GM23338 (cell line): ENCODE results near the gene LDB3. TPM values are rescaled to one million over a fixed set of nuclear protein-coding genes. Genes with fewer than 3 reads are reported as not detected.
A peak's percentile ranks its signal among the peaks of the same experiment; 100 is the strongest.

ENCODE experiments used
- ATAC-seq: fragments of 200-7000 bp; cut with Tn5 transposase; 3 replicates; pipeline ENCODE4 v1.9.1; 2020
- DNase-seq: peaks from one replicate; pipeline ENCODE4 v3.0.0-alpha.2; 2015; ENCODE audit warnings: low spot score
- H2AFZ ChIP-seq: fragments of 200-600 bp; sonication (generic); 2 replicates; pipeline ENCODE4 v1.8.0; 2016; ENCODE audit warnings: antibody characterized with exemption, mild to moderate bottlenecking, moderate library complexity
- H3F3A ChIP-seq: fragments of 200-600 bp; sonication (generic); replicated peaks from 2 replicates; pipeline ENCODE4 v1.8.0; 2017; ENCODE audit warnings: antibody characterized with exemption, mixed run types, low read depth
- H3K27ac ChIP-seq: fragments of 200-600 bp; sonication (generic); 2 replicates; pipeline ENCODE4 v1.6.1; 2016; ENCODE audit warnings: low read depth
- H3K27me3 ChIP-seq: fragments of 200-600 bp; sonication (generic); 2 replicates; pipeline ENCODE4 v1.8.0; 2016; ENCODE audit warnings: mild to moderate bottlenecking, mixed run types, moderate library complexity; ENCODE audit not compliant: insufficient read depth
- H3K36me3 ChIP-seq: fragments of 200-600 bp; sonication (generic); 2 replicates; pipeline ENCODE4 v1.8.0; 2016; ENCODE audit warnings: mild to moderate bottlenecking; ENCODE audit not compliant: insufficient read depth
- H3K4me1 ChIP-seq: fragments of 200-600 bp; sonication (generic); 2 replicates; pipeline ENCODE4 v1.8.0; 2016; ENCODE audit warnings: mild to moderate bottlenecking, moderate library complexity; ENCODE audit not compliant: insufficient read depth
- H3K4me2 ChIP-seq: fragments of 200-600 bp; sonication (generic); 2 replicates; pipeline ENCODE4 v1.7.1; 2017; ENCODE audit warnings: mixed run types
- H3K4me3 ChIP-seq: fragments of 200-600 bp; sonication (generic); 2 replicates; pipeline ENCODE4 v1.6.1; 2016; ENCODE audit warnings: mixed run types
- H3K79me2 ChIP-seq: fragments of 200-600 bp; sonication (generic); replicated peaks from 2 replicates; pipeline ENCODE4 v1.8.0; 2017; ENCODE audit warnings: mild to moderate bottlenecking; ENCODE audit not compliant: insufficient read depth
- H3K9me2 ChIP-seq: fragments of 200-600 bp; sonication (generic); 2 replicates; pipeline ENCODE4 v1.8.0; 2017; ENCODE audit not compliant: insufficient read depth
- H4K20me1 ChIP-seq: fragments of 200-600 bp; sonication (generic); replicated peaks from 2 replicates; pipeline ENCODE4 v1.8.0; 2017; ENCODE audit warnings: mild to moderate bottlenecking; ENCODE audit not compliant: insufficient read depth
- H3K27ac Mint-ChIP-seq: 2 replicates; pipeline ENCODE4 v1.8.0; 2020; ENCODE audit warnings: inconsistent platforms, mild to moderate bottlenecking, moderate library complexity, mixed read lengths
- H3K27me3 Mint-ChIP-seq: 3 replicates; pipeline ENCODE4 v1.8.0; 2022; ENCODE audit warnings: low read depth, mild to moderate bottlenecking, moderate library complexity, mixed read lengths, inconsistent platforms; ENCODE audit not compliant: insufficient read depth, poor library complexity
- H3K36me3 Mint-ChIP-seq: 3 replicates; pipeline ENCODE4 v1.8.0; 2021; ENCODE audit warnings: low read depth, mild to moderate bottlenecking, inconsistent platforms, moderate library complexity, mixed read lengths
- H3K4me1 Mint-ChIP-seq: 3 replicates; pipeline ENCODE4 v1.8.0; 2020; ENCODE audit warnings: mild to moderate bottlenecking, inconsistent platforms, mixed read lengths
- H3K4me3 Mint-ChIP-seq: 3 replicates; pipeline ENCODE4 v1.8.0; 2021; ENCODE audit warnings: moderate library complexity, mild to moderate bottlenecking, inconsistent platforms, mixed read lengths
- H3K9me3 Mint-ChIP-seq: 3 replicates; pipeline ENCODE4 v1.8.0; 2020; ENCODE audit warnings: moderate library complexity, mild to moderate bottlenecking, inconsistent platforms, mixed read lengths
- CREB1 ChIP-seq: fragments of 250-450 bp; sonication (Bioruptor Pico); IDR thresholded peaks from 2 replicates; pipeline ENCODE4 v1.5.0; 2020; ENCODE audit warnings: low read depth, mild to moderate bottlenecking, moderate library complexity
- EZH2 ChIP-seq: fragments of 200-600 bp; sonication (generic); IDR thresholded peaks from one replicate; pipeline ENCODE4 v1.8.0; 2017; ENCODE audit warnings: antibody characterized with exemption, mild to moderate bottlenecking, low read depth; ENCODE audit not compliant: unreplicated experiment
- EZH2phosphoT487 ChIP-seq: fragments of 200-600 bp; sonication (generic); IDR thresholded peaks from one replicate; pipeline ENCODE4 v1.8.1; 2018; ENCODE audit warnings: antibody characterized with exemption; ENCODE audit not compliant: unreplicated experiment
- JUNB ChIP-seq: IDR thresholded peaks from one replicate; pipeline ENCODE4 v1.6.1; 2016; ENCODE audit warnings: antibody characterized with exemption; ENCODE audit not compliant: unreplicated experiment
- NANOG ChIP-seq: IDR thresholded peaks from 2 replicates; pipeline ENCODE4 v1.6.1; 2016; ENCODE audit warnings: antibody characterized with exemption, borderline replicate concordance
- POLR2AphosphoS5 ChIP-seq: IDR thresholded peaks from 2 replicates; pipeline ENCODE4 v1.6.1; 2016; ENCODE audit warnings: antibody characterized with exemption, low read depth
- STAT1 ChIP-seq: IDR thresholded peaks from one replicate; pipeline ENCODE4 v1.6.1; 2016; ENCODE audit warnings: antibody characterized with exemption; ENCODE audit not compliant: unreplicated experiment
- ZNF114 ChIP-seq: fragments of 250-450 bp; sonication (Bioruptor Pico); IDR thresholded peaks from 2 replicates; pipeline ENCODE4 v1.5.0; 2020; ENCODE audit warnings: mild to moderate bottlenecking, moderate library complexity
- ZNF331 ChIP-seq: fragments of 250-450 bp; sonication (Bioruptor Pico); IDR thresholded peaks from 2 replicates; pipeline ENCODE4 v1.5.0; 2020; ENCODE audit warnings: low read depth, mild to moderate bottlenecking, moderate library complexity
- polyA plus RNA-seq: library from polyadenylated mRNA; unstranded; fragments of >200 nt; fragmentation: Nextera tagmentation; extraction: Ambion mirVana; gene quantifications from 2 replicates; pipeline ENCODE4 v1.2.1, GENCODE V29; 2016
- total RNA-seq: library from RNA; depleted of rRNA; stranded (reverse); fragments of >200 nt; shearing (Covaris generic); gene quantifications from 2 replicates; pipeline ENCODE4 v1.2.3, GENCODE V29; 2014
- TF ChIP-seq, protein P1 (sequence below): IDR thresholded peaks from one replicate; pipeline ENCODE4 v1.6.1; 2018; ENCODE audit warnings: antibody characterized with exemption; ENCODE audit not compliant: unreplicated experiment
- TF ChIP-seq, protein P2 (sequence below): fragments of 250-450 bp; sonication (Bioruptor Pico); IDR thresholded peaks from 2 replicates; pipeline ENCODE4 v1.5.0; 2020; ENCODE audit warnings: mild to moderate bottlenecking, moderate library complexity
- TF ChIP-seq, protein P3 (sequence below): IDR thresholded peaks from 2 replicates; pipeline ENCODE4 v1.6.1; 2016; ENCODE audit warnings: antibody characterized with exemption
- TF ChIP-seq, protein P4 (sequence below), 2 experiments: fragments of 200-600 bp in 1 of 2; sonication (generic) in 1 of 2; conservative IDR thresholded peaks; 2 replicates each; pipeline versions ENCODE4 v1.5.1 to v1.6.1; 2016 to 2017; ENCODE audit warnings: antibody characterized with exemption in 2 of 2, low read depth in 2 of 2, mild to moderate bottlenecking in 2 of 2, moderate library complexity in 1 of 2

Gene LDB3
- total and polyA plus RNA-seq, 2 experiments from 2014 or later: 0.14 to 0.16 TPM

DNA sequence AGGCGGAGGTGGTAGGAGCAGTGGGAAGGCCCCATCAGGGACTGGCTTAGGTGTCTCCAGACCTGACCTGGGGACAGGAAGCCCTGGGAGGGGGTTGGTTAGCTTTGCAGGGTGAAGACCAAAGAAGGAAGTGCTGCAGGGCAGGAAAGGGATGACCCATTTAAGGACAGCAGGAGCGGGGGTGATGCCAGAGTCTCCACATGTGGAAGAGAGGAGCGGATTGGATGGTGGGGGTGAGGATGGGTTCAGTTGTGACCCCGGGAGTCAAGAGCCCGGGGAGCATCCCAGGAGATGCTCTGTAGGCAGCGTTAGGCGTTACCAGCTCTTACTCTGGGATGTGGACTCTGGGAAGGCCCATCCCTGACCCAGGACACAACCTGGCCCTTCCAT, 3.1 kb upstream of the LDB3 start:
- Mint-ChIP-seq H3K27ac (no peak overlapping the region), H3K4me1 (peaks cover 21% of the 10 kb centered on the region)
- ATAC-seq: no peak

More for the DNA sequence above, 3.1 kb upstream of the LDB3 start:
- no peak overlapping the region for H3K4me3 Mint-ChIP-seq
- no peak for DNase-seq
- no peaks in the 10 kb centered on the region for H3K4me1 ChIP-seq
- no peaks in the 10 kb centered on the region for H3K27me3 ChIP-seq
- no peaks in the 10 kb centered on the region for H3K9me2 ChIP-seq
- H3K27me3 Mint-ChIP-seq: peaks cover 9% of the 10 kb centered on the region
- H3K9me3 Mint-ChIP-seq: no peaks in the 10 kb centered on the region
- no peaks in the 10 kb centered on the region for H3K36me3 ChIP-seq
- no peaks in the 10 kb centered on the region for H3K79me2 ChIP-seq
- H2AFZ ChIP-seq: 0 out of 2 replicates have a peak overlapping the region, but pooled peaks have one; percentile 28
- H4K20me1 ChIP-seq: no peaks in the 10 kb centered on the region
- H3K4me3 ChIP-seq: no peak overlapping the region
- H3K27ac ChIP-seq: no peak overlapping the region
- no peak for TF ChIP-seq JUNB
- TF ChIP-seq ZNF114 (CRISPR knock-in tag): no peak
- no peak for TF ChIP-seq CREB1
- no peak for TF ChIP-seq POLR2AphosphoS5
- TF ChIP-seq NANOG: no peak
- TF ChIP-seq EZH2: no peak
- TF ChIP-seq, protein P1, sequence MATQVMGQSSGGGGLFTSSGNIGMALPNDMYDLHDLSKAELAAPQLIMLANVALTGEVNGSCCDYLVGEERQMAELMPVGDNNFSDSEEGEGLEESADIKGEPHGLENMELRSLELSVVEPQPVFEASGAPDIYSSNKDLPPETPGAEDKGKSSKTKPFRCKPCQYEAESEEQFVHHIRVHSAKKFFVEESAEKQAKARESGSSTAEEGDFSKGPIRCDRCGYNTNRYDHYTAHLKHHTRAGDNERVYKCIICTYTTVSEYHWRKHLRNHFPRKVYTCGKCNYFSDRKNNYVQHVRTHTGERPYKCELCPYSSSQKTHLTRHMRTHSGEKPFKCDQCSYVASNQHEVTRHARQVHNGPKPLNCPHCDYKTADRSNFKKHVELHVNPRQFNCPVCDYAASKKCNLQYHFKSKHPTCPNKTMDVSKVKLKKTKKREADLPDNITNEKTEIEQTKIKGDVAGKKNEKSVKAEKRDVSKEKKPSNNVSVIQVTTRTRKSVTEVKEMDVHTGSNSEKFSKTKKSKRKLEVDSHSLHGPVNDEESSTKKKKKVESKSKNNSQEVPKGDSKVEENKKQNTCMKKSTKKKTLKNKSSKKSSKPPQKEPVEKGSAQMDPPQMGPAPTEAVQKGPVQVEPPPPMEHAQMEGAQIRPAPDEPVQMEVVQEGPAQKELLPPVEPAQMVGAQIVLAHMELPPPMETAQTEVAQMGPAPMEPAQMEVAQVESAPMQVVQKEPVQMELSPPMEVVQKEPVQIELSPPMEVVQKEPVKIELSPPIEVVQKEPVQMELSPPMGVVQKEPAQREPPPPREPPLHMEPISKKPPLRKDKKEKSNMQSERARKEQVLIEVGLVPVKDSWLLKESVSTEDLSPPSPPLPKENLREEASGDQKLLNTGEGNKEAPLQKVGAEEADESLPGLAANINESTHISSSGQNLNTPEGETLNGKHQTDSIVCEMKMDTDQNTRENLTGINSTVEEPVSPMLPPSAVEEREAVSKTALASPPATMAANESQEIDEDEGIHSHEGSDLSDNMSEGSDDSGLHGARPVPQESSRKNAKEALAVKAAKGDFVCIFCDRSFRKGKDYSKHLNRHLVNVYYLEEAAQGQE: no peak
- TF ChIP-seq STAT1: no peak
- TF ChIP-seq, protein P2, sequence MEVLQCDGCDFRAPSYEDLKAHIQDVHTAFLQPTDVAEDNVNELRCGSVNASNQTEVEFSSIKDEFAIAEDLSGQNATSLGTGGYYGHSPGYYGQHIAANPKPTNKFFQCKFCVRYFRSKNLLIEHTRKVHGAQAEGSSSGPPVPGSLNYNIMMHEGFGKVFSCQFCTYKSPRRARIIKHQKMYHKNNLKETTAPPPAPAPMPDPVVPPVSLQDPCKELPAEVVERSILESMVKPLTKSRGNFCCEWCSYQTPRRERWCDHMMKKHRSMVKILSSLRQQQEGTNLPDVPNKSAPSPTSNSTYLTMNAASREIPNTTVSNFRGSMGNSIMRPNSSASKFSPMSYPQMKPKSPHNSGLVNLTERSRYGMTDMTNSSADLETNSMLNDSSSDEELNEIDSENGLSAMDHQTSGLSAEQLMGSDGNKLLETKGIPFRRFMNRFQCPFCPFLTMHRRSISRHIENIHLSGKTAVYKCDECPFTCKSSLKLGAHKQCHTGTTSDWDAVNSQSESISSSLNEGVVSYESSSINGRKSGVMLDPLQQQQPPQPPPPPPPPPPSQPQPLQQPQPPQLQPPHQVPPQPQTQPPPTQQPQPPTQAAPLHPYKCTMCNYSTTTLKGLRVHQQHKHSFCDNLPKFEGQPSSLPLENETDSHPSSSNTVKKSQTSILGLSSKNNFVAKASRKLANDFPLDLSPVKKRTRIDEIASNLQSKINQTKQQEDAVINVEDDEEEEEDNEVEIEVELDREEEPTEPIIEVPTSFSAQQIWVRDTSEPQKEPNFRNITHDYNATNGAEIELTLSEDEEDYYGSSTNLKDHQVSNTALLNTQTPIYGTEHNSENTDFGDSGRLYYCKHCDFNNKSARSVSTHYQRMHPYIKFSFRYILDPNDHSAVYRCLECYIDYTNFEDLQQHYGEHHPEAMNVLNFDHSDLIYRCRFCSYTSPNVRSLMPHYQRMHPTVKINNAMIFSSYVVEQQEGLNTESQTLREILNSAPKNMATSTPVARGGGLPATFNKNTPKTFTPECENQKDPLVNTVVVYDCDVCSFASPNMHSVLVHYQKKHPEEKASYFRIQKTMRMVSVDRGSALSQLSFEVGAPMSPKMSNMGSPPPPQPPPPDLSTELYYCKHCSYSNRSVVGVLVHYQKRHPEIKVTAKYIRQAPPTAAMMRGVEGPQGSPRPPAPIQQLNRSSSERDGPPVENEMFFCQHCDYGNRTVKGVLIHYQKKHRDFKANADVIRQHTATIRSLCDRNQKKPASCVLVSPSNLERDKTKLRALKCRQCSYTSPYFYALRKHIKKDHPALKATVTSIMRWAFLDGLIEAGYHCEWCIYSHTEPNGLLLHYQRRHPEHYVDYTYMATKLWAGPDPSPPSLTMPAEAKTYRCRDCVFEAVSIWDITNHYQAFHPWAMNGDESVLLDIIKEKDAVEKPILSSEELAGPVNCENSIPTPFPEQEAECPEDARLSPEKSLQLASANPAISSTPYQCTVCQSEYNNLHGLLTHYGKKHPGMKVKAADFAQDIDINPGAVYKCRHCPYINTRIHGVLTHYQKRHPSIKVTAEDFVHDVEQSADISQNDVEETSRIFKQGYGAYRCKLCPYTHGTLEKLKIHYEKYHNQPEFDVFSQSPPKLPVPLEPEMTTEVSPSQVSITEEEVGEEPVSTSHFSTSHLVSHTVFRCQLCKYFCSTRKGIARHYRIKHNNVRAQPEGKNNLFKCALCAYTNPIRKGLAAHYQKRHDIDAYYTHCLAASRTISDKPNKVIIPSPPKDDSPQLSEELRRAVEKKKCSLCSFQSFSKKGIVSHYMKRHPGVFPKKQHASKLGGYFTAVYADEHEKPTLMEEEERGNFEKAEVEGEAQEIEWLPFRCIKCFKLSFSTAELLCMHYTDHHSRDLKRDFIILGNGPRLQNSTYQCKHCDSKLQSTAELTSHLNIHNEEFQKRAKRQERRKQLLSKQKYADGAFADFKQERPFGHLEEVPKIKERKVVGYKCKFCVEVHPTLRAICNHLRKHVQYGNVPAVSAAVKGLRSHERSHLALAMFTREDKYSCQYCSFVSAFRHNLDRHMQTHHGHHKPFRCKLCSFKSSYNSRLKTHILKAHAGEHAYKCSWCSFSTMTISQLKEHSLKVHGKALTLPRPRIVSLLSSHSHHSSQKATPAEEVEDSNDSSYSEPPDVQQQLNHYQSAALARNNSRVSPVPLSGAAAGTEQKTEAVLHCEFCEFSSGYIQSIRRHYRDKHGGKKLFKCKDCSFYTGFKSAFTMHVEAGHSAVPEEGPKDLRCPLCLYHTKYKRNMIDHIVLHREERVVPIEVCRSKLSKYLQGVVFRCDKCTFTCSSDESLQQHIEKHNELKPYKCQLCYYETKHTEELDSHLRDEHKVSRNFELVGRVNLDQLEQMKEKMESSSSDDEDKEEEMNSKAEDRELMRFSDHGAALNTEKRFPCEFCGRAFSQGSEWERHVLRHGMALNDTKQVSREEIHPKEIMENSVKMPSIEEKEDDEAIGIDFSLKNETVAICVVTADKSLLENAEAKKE (CRISPR knock-in tag): no peak
- no peak for TF ChIP-seq ZNF331
- no peak for TF ChIP-seq EZH2phosphoT487
- TF ChIP-seq, protein P3, sequence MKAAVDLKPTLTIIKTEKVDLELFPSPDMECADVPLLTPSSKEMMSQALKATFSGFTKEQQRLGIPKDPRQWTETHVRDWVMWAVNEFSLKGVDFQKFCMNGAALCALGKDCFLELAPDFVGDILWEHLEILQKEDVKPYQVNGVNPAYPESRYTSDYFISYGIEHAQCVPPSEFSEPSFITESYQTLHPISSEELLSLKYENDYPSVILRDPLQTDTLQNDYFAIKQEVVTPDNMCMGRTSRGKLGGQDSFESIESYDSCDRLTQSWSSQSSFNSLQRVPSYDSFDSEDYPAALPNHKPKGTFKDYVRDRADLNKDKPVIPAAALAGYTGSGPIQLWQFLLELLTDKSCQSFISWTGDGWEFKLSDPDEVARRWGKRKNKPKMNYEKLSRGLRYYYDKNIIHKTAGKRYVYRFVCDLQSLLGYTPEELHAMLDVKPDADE: no peak
- TF ChIP-seq, protein P4, sequence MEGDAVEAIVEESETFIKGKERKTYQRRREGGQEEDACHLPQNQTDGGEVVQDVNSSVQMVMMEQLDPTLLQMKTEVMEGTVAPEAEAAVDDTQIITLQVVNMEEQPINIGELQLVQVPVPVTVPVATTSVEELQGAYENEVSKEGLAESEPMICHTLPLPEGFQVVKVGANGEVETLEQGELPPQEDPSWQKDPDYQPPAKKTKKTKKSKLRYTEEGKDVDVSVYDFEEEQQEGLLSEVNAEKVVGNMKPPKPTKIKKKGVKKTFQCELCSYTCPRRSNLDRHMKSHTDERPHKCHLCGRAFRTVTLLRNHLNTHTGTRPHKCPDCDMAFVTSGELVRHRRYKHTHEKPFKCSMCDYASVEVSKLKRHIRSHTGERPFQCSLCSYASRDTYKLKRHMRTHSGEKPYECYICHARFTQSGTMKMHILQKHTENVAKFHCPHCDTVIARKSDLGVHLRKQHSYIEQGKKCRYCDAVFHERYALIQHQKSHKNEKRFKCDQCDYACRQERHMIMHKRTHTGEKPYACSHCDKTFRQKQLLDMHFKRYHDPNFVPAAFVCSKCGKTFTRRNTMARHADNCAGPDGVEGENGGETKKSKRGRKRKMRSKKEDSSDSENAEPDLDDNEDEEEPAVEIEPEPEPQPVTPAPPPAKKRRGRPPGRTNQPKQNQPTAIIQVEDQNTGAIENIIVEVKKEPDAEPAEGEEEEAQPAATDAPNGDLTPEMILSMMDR (conservative IDR thresholded peaks at IDR 0.05; ENCODE audit: low read depth in 2 of 2): no peak
- H3K4me2 ChIP-seq: no peak overlapping the region
- H3F3A ChIP-seq: no peaks in the 10 kb centered on the region
- H3K36me3 Mint-ChIP-seq: no peaks in the 10 kb centered on the region
